T-helper 17 cell (primary cell): ENCODE results near the gene LMO7. TPM values are rescaled to one million over a fixed set of nuclear protein-coding genes. Genes with fewer than 3 reads are reported as not detected.
A peak's percentile ranks its signal among the peaks of the same experiment; 100 is the strongest.

Source experiments
- ATAC-seq: fragments of 150-1000 bp; cut with Tn5 transposase; 2 replicates; pipeline ENCODE4 v1.10.0; 2021; ENCODE audit warnings: mild to moderate bottlenecking, moderate library complexity
- DNase-seq, 3 donors: peaks; one replicate each; pipeline versions ENCODE4 v3.0.0 to v3.0.0-alpha.2; 2020 to 2021
- H3K9me3 ChIP-seq: one replicate; pipeline ENCODE4 v1.7.0; 2013; ENCODE audit warnings: low read length, mild to moderate bottlenecking; ENCODE audit not compliant: control insufficient read depth, poor library complexity, severe bottlenecking
- H3K27ac Mint-ChIP-seq: one replicate; pipeline ENCODE4 v1.8.0; 2022; ENCODE audit warnings: mild to moderate bottlenecking, moderate library complexity, mixed read lengths
- H3K27me3 Mint-ChIP-seq: one replicate; pipeline ENCODE4 v1.8.0; 2022; ENCODE audit warnings: mixed read lengths
- H3K36me3 Mint-ChIP-seq: one replicate; pipeline ENCODE4 v1.8.0; 2022; ENCODE audit warnings: low read depth, mixed read lengths
- H3K4me1 Mint-ChIP-seq: one replicate; pipeline ENCODE4 v1.8.0; 2022; ENCODE audit warnings: mild to moderate bottlenecking, mixed read lengths
- H3K4me3 Mint-ChIP-seq: one replicate; pipeline ENCODE4 v1.8.0; 2022; ENCODE audit warnings: mild to moderate bottlenecking, moderate library complexity, mixed read lengths
- total RNA-seq, 4 donors: library from RNA in 2 of 4; stranded (reverse) in 2 of 4; gene quantifications; one replicate each; pipeline ENCODE4 v1.2.3 and lab custom pipeline; 2022 to 2026

Gene LMO7
- total RNA-seq, 2 donors from 2014 or later = 10.2 to 12.3 TPM

- H3K9me3 ChIP-seq = no peaks in the 10 kb centered on the region
- Mint-ChIP-seq H3K36me3 (peaks cover 2% of the 10 kb centered on the region), H3K27me3 (no peaks in the 10 kb centered on the region), H3K27ac (no peak overlapping the region), H3K4me3 (no peak overlapping the region), H3K4me1 (peaks cover 3% of the 10 kb centered on the region)
- ATAC-seq (no peak), DNase-seq (no peak)
These were observed 108.0 kb downstream of the LMO7 start for GRCh38 chr13:75744127-75744526.

DNA sequence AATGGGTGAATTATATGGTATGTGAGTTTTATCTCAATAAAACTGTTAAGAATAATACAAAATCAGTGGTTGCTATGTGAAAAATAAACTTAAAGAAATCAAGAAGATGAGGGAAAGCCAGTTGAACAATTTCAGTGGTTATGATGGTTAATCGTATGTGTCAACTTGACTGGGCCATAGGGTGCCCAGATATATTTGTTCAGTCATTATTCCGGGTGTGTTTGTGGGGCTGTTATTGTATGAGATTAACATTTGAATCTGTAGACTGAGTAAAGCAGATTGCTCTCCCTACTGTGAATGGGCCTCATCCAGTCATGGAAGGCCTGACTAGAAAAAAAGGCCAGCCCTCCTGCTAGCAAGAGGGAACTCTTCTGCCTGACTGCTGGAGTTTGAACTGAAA, 109.3 kb downstream of the LMO7 start:
- Mint-ChIP-seq H3K27ac (no peak overlapping the region), H3K27me3 (no peaks in the 10 kb centered on the region), H3K36me3 (no peaks in the 10 kb centered on the region), H3K4me1 (peaks cover 3% of the 10 kb centered on the region), H3K4me3 (no peak overlapping the region)
- no peaks in the 10 kb centered on the region for H3K9me3 ChIP-seq
- DNase-seq (no peak), ATAC-seq (no peak)

DNA sequence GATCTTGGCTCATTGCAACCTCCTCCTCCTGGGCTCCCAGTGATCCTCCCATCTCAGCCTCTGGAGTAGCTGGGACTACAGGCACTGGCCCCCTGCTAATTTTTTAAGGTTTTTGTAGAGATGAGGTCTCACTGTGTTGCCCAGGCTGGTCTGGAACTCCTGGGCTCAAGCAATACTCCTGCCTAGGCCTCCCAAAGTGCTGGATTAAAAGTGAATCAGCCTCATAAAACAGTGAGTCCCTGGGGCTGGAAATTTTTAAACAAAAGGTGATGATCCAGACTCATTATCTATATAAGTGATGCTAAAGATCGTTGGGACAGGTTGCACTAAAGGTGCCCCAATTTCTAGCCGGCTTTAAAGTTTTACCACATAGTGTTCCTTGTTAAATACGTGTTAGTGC, 112.7 kb downstream of the LMO7 start:
- Mint-ChIP-seq H3K4me3 (no peak overlapping the region), H3K36me3 (no peaks in the 10 kb centered on the region), H3K4me1 (peaks cover 3% of the 10 kb centered on the region), H3K27me3 (no peaks in the 10 kb centered on the region), H3K27ac (no peak overlapping the region)
- no peaks in the 10 kb centered on the region for H3K9me3 ChIP-seq
- no peak for DNase-seq
- ATAC-seq = no peak

DNA sequence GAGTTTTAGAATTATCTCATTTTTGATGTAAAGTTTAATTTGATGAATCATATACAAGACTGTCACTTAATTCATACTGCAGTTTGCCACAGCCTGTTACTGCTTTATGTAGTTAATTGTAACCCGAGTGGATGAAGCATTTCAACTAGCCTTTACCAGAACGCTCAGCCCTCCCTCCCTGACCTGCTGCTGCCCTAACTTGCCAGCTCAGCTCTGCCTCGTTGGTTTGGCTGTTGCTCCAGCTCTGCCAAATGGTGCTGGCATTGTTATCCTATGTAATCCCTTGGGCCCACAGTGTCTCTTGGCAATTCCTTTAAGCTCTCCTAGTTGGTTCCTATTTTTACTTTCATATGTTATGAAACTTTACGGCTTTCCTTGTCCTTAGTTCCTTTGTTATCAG, 113.3 kb downstream of the LMO7 start:
- Mint-ChIP-seq H3K36me3 (no peaks in the 10 kb centered on the region), H3K4me3 (no peak overlapping the region), H3K27me3 (no peaks in the 10 kb centered on the region), H3K4me1 (peaks cover 3% of the 10 kb centered on the region), H3K27ac (no peak overlapping the region)
- ATAC-seq (no peak), DNase-seq (no peak)
- H3K9me3 ChIP-seq = no peaks in the 10 kb centered on the region

- Mint-ChIP-seq H3K27ac (no peak overlapping the region), H3K27me3 (no peaks in the 10 kb centered on the region), H3K4me3 (no peak overlapping the region), H3K36me3 (no peaks in the 10 kb centered on the region), H3K4me1 (peaks cover 8% of the 10 kb centered on the region)
- ATAC-seq = no peak
- H3K9me3 ChIP-seq = no peaks in the 10 kb centered on the region
- no peak for DNase-seq
These were observed 115.2 kb downstream of the LMO7 start for GRCh38 chr13:75751350-75751749.

DNA sequence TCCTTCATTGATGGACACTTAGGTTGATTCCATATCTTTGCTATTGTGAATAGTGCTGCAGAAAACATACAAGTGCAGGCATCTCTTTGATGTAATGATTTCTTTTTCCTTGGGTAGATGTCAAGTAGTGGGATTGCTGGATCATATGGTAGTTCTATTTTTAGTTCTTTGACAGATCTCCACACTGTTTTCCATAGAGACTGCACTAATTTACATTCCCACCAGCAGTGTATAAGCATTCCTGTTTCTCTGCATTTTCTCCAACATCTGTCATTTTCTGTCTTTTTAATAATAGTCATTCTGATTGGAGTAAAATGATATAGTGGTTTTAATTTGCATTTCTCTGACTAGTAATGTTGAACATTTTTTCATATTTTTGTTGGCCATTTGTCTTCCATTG, 116.7 kb downstream of the LMO7 start:
- no peak overlapping the region for H3K4me3 Mint-ChIP-seq
- H3K36me3 Mint-ChIP-seq = no peaks in the 10 kb centered on the region
- DNase-seq = no peak
- no peak overlapping the region for H3K27ac Mint-ChIP-seq
- no peaks in the 10 kb centered on the region for H3K9me3 ChIP-seq
- H3K4me1 Mint-ChIP-seq = peaks cover 18% of the 10 kb centered on the region
- ATAC-seq = no peak
- no peaks in the 10 kb centered on the region for H3K27me3 Mint-ChIP-seq

DNA sequence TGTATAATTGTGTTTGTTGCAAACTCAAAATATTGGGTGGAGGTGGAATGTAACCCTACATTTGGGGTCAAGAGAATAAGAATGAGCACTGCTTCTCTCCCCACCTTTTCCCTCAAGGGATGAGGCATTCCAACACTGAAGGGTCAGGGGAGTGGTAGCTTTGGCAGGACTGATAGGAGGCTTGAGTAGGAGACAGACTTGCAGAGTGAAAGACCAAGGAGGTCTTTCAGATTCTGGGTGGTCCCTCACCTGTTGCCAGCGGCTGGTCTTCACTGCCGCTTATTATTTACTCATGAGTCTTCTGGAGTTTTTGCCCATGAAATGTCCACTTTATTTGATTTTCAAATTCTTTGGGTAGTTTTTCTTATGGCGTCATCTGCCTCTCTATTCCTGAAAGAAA, 118.8 kb downstream of the LMO7 start:
- ATAC-seq (no peak), DNase-seq (no peak)
- Mint-ChIP-seq H3K36me3 (no peaks in the 10 kb centered on the region), H3K4me1 (peaks cover 22% of the 10 kb centered on the region), H3K27me3 (no peaks in the 10 kb centered on the region), H3K4me3 (no peak overlapping the region), H3K27ac (no peak overlapping the region)
- no peaks in the 10 kb centered on the region for H3K9me3 ChIP-seq

DNA sequence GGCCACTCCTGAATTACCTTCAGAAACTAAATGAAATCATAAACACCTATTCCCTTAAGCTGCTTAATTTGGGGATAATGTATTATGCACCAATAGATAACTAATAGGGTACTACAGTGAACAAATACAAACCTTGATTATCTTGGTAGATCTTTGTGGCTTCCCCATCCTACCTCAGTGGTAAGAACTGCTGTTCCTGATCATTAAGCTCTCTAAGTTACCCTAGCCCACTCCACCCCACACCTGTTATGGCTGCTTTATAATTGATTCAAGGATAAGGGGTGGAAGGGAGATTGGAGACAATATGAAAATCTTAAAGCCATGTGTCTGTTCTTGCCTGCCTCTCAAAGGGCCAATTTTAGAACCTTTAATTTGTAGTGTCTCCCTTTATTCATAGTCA, 121.2 kb downstream of the LMO7 start:
- H3K9me3 ChIP-seq = no peaks in the 10 kb centered on the region
- ATAC-seq (peak; percentile 43), DNase-seq (no peak)
- H3K36me3 Mint-ChIP-seq = no peaks in the 10 kb centered on the region
- no peak overlapping the region for H3K4me3 Mint-ChIP-seq
- H3K4me1 Mint-ChIP-seq = peaks cover 33% of the 10 kb centered on the region
- no peaks in the 10 kb centered on the region for H3K27me3 Mint-ChIP-seq
- H3K27ac Mint-ChIP-seq = peak overlapping the region; percentile 22

DNA sequence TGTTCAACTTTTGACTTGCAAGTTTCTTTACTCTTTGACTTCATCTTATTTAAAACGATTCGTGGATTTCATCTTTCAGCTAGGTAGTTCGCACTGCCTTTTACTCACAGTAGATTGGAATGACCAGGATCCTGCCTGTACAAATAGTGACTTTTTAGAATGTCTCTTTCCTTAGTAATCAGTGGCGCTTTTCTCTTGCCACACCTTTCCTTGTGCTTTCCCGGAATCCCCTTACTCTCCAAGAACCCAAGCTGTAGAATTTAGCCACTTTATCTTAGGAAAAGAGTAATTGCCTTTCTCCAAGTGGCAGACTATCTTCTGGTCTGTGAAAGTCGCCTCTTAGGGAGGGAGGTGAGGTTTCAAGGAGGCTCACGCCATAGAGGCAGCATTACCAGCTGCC, 123.4 kb downstream of the LMO7 start:
- DNase-seq (no peak), ATAC-seq (no peak)
- Mint-ChIP-seq H3K36me3 (no peaks in the 10 kb centered on the region), H3K4me3 (no peak overlapping the region), H3K27me3 (no peaks in the 10 kb centered on the region), H3K4me1 (peaks cover 45% of the 10 kb centered on the region), H3K27ac (no peak overlapping the region)
- no peaks in the 10 kb centered on the region for H3K9me3 ChIP-seq

GRCh38 chr13:75760131-75761021, 124.2 kb downstream of the LMO7 start:
- DNase-seq = no peak
- Mint-ChIP-seq H3K4me3 (peak overlapping the region; percentile 81), H3K36me3 (no peaks in the 10 kb centered on the region), H3K4me1 (peaks cover 45% of the 10 kb centered on the region), H3K27ac (peak overlapping the region; percentile 37), H3K27me3 (no peaks in the 10 kb centered on the region)
- H3K9me3 ChIP-seq = no peaks in the 10 kb centered on the region
- ATAC-seq = peak; percentile 71

DNA sequence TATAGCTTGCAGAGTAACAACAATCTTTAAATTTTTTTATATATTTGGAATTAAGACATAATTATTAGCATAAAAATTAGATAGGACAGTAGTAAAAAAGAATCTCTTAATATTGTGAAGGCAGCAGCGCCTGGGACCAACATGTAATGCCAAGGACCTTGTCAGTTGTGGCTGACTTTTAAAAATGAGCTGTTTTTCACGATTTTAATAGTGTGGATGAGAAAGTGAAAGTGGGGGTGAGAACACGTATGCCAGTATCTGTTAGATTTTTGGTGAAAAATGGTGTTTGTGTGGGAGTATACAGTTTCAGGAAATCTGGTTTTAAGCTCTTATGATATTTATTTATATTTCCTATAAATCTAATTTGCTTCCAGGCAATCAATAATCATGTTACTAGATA, 125.2 kb downstream of the LMO7 start:
- no peaks in the 10 kb centered on the region for H3K9me3 ChIP-seq
- peaks cover 39% of the 10 kb centered on the region for H3K4me1 Mint-ChIP-seq
- no peak for ATAC-seq
- peak overlapping the region; percentile 94 for H3K27ac Mint-ChIP-seq
- DNase-seq = no peak
- H3K4me3 Mint-ChIP-seq = peak overlapping the region; percentile 80
- no peaks in the 10 kb centered on the region for H3K36me3 Mint-ChIP-seq
- no peaks in the 10 kb centered on the region for H3K27me3 Mint-ChIP-seq

DNA sequence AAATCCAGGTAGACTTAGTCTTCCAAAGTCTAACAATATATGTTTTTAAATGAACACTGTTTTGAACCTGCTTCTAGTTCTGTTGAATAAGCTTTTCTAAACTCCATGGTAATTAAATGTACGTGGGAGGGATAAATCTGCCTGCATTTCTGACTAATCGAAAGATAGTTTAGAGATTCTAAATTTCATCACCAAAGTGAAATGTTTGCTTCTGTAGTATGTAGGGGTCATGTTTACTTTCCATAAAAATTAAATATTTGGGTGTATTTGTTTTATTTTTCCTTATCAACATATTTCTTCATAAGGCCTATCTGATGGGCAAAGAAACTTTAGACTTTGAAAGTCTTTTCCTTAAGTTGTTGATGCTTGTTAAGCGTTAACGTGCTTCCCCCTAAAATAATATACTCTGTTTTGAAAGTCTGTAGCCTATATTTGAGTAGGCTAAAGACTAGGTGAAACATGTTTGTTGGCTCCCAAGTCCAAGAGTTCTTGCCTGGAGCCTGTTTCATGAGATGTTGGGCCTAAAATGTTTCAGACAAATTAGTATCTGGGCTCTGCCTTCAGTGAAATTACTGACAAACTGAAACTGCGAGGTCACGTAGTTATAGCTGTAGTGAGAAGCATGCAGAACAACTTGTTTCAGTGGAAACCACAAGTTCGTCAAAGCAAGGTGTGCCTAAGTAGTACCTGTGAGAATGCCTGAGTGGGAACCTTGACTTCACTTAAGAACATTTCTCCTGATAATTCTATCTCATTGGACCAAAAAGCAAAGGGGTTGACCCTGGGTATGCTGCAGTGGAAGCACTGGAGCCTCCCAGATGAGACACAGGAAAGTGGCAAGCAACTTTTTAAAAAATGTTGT, 126.2 kb downstream of the LMO7 start:
- Mint-ChIP-seq H3K36me3 (no peaks in the 10 kb centered on the region), H3K27ac (peak overlapping the region; percentile 94), H3K27me3 (no peaks in the 10 kb centered on the region), H3K4me1 (peaks cover 38% of the 10 kb centered on the region), H3K4me3 (peak overlapping the region; percentile 83)
- DNase-seq = no peak
- peak; percentile 78 for ATAC-seq
- no peaks in the 10 kb centered on the region for H3K9me3 ChIP-seq

- Mint-ChIP-seq H3K36me3 (no peaks in the 10 kb centered on the region), H3K4me1 (peaks cover 33% of the 10 kb centered on the region), H3K27me3 (no peaks in the 10 kb centered on the region), H3K27ac (peak overlapping the region; percentile 94), H3K4me3 (peak overlapping the region; percentile 83)
- DNase-seq (no peak), ATAC-seq (no peak)
- no peaks in the 10 kb centered on the region for H3K9me3 ChIP-seq
These were observed 126.8 kb downstream of the LMO7 start for GRCh38 chr13:75762955-75763354.
